Bronchial smooth muscle cell (primary cell): ENCODE results near the gene ADH6. TPM values are rescaled to one million over a fixed set of nuclear protein-coding genes. Genes with fewer than 3 reads are reported as not detected.

Experiments
- total RNA-seq: library from RNA; depleted of rRNA; stranded (reverse); fragments of >200 nt; gene quantifications from 2 replicates; pipeline ENCODE4 v1.2.1, GENCODE V29; 2014

Gene ADH6
- not detected in 2 replicates for total RNA-seq

GRCh38 chr4:99219072-99219471 is at the start of gene ADH6:
ADH6 (minus strand) TSS chr4:99219246; CDS start chr4:99219152, 94 bp downstream.

Other genes starting within 250 kb of the ADH6 start
- gene METAP1, start 223.5 kb downstream of the ADH6 start, total RNA-seq = 19.3 and 22.2 TPM in 2 replicates
- 449 and 450 TPM in 2 replicates for gene ADH5, start 130.5 kb downstream of the ADH6 start, total RNA-seq
- gene ADH4, start 74.9 kb downstream of the ADH6 start, total RNA-seq = not detected in 2 replicates
- 0.09 and 0.16 TPM in 2 replicates for gene ADH1A, start 71.7 kb upstream of the ADH6 start, total RNA-seq
- gene ADH1B, start 102.2 kb upstream of the ADH6 start, total RNA-seq = 104 and 567 TPM in 2 replicates
- gene ADH1C, start 133.5 kb upstream of the ADH6 start, total RNA-seq = 5.4 and 6.1 TPM in 2 replicates
- 0.32 TPM in 1 of 2 replicates, not detected in the other for gene ADH7, start 216.1 kb upstream of the ADH6 start, total RNA-seq